Fibroblast of pulmonary artery (primary cell): ENCODE results near the gene IL26.
A peak's percentile ranks its signal among the peaks of the same experiment; 100 is the strongest.

Experiments
- DNase-seq: peaks from one replicate; pipeline ENCODE4 v3.0.0-alpha.2; 2010; ENCODE audit warnings: low read depth
- H3K4me3 ChIP-seq: replicated peaks from 2 replicates; pipeline ENCODE4 v1.5.1; 2011; ENCODE audit warnings: low read depth, mild to moderate bottlenecking, control low read depth, low read length, moderate library complexity
- CTCF ChIP-seq: IDR thresholded peaks from 2 replicates; pipeline ENCODE4 v1.5.1; 2011; ENCODE audit warnings: mild to moderate bottlenecking, control low read depth, low read length, inconsistent platforms; ENCODE audit errors: missing control alignments

Gene IL26

DNA sequence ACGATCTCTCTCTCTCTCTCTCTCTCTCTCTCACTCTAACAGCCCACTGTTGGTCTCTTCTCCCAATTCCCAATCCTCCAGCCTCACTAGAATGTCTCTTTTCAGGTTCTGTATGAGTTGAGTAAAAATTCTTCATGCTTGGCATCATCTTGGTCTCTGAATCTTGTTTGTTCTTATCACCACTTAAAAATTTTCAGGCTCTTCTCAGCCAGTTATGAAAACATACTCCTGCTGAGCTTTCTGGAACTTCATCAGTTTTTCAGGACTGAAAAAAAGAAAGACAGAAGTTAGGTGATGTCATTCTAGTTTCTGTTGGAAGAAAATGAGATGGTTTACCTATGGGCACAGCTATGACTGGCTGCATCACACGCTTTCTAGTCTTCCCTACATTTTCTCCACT lies 39.2 kb upstream of the IL26 start:
- peak; percentile 58 for DNase-seq
- no peak overlapping the region for H3K4me3 ChIP-seq
- TF ChIP-seq CTCF = no peak

- H3K4me3 ChIP-seq = no peak overlapping the region
- DNase-seq = no peak
- TF ChIP-seq CTCF = no peak
These were observed 38.7 kb upstream of the IL26 start for GRCh38 chr12:68264158-68264855.

- no peak overlapping the region for H3K4me3 ChIP-seq
- DNase-seq = peak; percentile 72
- TF ChIP-seq CTCF = no peak
These were observed 37.8 kb upstream of the IL26 start for GRCh38 chr12:68263366-68263765.

DNA sequence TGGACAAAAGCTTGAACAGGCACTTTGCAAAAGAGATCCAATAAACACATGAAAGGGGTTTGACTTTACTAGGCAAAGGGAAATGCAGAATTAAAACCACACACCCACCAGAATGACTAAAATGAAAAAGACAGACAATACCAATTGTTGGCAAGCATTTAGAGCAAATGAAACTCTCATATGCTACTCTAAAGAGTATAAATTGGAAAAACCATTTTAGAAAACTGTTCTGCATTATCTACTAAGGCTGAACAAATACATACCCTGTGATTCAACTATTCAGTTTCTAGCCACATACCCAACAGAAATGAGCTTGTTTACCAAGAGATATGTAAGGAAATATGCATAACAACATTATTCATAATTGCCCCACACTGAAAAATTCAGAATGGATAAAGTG lies 36.3 kb upstream of the IL26 start:
- TF ChIP-seq CTCF = no peak
- H3K4me3 ChIP-seq = no peak overlapping the region
- no peak for DNase-seq

GRCh38 chr12:68260153-68260552 lies 34.5 kb upstream of the IL26 start:
- H3K4me3 ChIP-seq = no peak overlapping the region
- no peak for DNase-seq
- no peak for TF ChIP-seq CTCF

DNA sequence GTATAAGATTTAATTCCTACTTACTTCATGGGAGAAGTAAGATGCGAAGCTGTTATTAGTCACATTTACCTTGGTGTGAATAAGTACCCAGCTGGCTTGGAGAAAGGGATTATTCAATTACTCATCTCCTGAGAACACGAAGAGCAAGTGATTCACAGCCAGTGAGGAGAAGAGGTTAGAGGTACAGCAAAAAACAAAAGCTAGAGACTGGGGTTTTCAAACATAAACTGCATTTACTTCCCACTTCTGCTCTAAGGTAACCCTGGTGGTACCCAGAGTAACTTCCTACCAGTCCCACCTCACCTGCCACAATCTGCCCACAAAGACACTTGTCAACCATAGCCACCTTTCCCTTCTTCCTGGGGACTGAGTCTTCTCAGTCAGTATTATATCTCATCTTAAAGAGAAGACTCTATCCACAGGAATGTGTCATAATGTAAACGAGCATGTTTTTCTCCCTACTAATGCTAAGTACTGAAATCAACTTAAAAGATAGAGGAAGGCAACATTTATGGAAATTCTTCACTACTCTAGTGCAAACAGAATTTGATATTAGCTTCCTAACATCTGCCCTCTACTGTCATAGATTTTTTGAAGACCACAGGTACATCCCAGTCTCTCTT lies 33.8 kb upstream of the IL26 start:
- TF ChIP-seq CTCF = no peak
- no peak overlapping the region for H3K4me3 ChIP-seq
- peak; percentile 65 for DNase-seq

DNA sequence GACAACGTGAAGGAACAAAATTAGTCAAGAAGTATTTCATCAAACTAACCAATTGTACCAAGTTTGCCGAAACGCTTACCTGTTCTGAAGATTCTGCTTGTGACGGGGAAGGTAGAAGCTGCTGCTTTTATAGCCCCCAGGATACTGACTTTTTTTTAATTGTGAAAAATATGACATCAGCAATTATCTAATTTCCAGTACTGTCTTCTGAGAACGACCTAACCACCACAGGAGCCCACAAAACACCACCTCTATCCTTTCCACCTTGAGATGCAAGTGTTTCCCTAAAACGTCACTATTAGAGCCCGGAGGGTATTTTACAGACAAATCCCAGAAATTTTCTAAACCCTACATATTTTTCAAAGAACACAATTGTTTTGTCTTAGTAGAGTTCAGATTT lies 27.9 kb upstream of the IL26 start, which contains the start of gene IL22:
Gene IL22 (minus strand): TSS at position 101 of the 400 bp plus-strand sequence. CDS start 156 bp downstream, outside the sequence.
- no peak for TF ChIP-seq CTCF
- no peak within 1 kb of the TSS for H3K4me3 ChIP-seq
- DNase-seq = no peak
